Stimulated activated CD8-positive, alpha-beta memory T cell treated with anti-CD3 and anti-CD28 coated beads, Interleukin-4, amount 100 ng/mL, for 48 hours (primary cell): ENCODE data around the gene ASH1L.
"Not testable (repeated sequence)": the region's sequence is repeated elsewhere in the genome, so short reads cannot be mapped to it uniquely, and the experiment has no call there.

Experiments
- DNase-seq: peaks from one replicate; pipeline ENCODE4 v3.0.0-alpha.2; 2020

ASH1L gene

DNA sequence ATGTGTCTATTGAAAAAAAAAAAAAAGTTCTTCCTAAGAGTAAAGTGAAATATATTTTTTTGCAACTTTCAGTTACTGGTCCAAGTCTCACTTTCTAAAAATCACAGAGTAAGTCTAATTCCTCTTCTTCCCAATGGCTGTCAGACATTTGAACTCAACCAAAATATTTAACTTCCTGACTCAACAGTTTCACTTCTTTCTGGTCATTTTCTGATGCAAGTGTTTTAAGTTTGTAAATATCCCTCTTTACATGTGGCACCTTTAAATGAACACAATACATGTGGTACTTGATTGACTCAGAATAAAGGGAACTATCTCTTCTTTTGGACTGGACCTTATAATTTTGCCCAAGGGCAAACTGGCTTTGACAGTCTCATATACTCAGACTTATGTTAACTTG, 76.7 kb downstream of the ASH1L start:
- DNase-seq = no peak

DNA sequence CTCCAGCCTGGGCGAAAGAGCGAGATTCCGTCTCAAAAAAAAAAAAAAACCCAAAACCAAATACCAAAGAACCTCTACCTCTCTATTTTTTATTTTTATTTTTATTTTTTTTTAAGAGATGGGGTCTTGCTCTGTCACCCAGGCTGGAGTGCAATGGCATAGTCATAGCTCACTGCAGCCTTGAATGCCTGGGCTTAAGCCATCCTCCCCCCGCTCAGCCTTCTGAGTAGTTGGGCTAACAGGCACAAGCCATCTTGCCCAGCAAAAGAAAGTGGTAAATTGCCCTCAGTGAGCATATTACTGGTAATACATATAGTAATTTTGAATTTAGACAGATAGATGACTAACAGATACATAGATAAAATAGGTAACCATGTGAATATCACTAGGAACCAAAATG, 77.4 kb downstream of the ASH1L start:
- no peak for DNase-seq

DNA sequence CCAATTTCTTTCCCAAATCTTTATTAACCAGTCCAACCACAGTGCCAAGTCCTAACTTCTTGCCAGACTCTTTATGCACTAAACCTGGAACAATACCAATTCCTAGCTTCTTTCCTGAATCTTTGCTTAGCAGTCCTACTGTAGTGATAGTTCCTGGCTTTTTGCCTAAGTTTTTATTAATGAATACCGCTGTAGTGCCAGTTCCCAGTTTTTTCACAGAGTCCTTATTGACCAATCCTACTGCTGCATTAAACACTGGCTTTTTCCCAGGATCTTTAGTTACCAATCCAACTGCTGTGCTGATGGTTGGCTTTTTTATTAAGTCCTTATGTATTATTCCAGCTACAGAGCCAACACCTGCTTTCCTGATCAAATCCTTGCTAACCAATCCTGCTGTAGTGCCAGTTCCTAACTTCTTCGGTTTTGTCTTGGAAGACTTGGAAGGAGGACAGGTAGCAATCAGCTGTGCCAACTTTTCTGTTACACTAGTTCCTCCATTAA, 80.8 kb downstream of the ASH1L start:
- no peak for DNase-seq

DNA sequence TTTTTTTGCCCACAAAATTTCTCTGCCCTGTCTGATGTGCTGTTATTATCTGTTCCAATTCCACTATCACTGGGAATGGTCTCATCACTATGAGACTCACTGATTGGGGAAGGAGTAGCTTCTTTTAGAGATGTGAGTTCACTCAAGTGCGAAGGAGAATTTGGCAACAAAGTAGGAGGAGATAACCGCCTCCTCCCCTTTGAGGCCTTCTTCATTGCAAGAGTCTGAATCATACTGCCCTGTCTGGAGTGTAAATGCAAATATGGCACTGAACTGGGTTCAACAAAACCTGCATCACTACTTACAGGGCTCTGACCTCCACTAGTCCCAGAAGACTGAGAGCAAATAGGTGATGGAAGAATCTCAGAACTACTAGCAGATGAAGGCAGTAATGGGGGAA, 83.4 kb downstream of the ASH1L start:
- DNase-seq = no peak

DNA sequence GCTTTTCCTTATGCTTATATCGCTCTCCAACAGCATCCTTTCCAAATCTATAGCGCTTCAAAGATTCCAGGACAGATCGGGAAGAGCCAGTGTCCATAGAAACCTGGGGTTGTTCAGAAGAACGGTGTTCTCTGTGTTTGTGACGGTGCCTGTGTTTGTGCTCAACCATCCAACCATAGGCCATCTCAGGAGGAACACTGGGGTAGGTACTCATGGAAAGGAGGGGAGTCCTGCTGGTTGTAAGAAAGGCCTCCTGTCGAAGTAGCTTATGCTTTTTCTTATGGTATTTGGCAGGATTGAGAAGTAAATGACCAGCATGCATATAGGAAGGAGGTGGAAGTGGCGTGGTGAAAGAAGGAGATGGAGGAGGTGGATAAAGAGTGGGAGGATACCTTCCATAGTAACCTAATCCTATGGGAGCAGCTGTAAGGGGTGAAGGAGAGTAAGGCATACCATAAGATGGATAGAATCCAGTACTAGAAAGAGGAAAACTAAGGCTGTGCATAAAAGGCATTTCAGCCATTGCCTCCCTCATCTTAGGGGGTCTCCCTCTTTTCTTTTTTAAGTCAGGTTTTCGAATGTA, 84.2 kb downstream of the ASH1L start:
- DNase-seq = no peak

DNA sequence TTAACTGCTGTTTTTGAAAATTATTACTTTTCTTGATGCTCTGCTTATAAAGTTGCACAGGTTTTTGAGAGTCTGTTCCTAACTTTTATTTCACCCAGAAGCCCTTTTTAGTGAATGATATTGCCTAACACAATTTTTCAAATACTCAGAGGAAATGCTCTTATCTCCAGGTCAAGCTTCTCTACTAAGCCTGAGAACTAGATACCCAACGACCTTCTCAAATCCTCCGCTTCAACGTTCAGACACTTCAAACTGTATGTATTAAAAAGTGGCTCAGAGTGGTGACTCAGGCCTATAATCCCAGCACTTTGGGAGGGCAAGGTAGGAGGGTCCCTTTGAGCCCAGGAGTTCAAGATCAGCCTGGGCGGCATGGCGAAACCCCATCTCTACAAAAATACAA, 88.5 kb downstream of the ASH1L start:
- DNase-seq = no peak

DNA sequence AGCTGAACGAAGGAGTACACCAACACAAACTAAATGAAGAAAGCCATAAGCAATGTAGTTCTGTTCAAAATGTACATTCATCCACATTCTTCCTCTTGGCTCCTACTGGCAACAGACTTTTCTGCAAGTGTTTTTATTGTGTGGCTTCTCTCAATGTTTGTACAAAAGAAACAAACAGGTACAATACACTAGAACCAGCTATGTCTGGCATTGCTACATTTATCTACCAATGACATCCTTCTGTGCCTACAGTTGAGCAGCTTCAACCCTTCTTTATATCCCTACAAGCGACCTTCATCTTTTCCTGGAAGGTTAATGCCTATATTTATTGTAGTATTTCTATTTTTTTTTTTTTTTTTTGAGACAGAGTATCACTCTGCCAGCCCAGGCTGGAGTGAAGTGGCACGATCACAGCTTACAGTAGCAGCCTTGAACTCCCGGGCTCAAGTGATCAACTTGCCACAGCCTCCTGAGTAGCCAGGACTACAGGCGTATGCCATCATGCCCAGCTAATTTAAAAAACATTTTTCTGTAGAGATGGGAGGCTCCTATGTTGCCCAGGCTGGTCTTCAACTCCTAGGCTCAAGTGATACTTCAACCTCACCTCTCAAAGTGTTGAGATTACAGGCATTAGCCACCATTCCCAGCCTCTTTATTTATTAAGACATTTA, 89.3 kb downstream of the ASH1L start:
- no peak for DNase-seq

DNA sequence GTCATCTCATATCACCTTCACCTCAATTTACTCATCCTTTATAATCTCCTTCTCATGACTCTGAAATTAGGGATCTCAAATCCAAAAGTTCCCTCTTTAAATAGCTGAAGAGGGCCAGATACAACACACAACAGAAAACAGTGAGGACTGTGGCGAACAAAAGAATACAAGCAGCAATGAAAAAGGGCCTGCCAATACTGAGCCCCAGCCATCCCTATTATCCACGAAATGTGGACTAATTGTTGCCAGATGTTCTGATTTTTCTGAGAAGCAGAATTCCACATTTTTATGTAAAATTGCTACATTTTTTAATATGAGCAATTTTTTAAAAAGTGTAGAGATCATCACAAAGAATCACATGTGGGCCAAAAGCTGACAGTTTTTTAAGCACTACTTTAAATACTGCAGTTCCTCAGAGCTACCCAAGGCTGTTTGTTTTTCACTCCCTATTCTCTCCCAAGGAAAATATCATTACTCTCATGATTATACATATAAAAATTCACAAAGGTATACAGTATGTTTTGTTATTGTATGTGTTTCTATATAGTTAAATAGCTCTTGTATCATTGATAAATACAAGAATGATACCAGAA, 90.0 kb downstream of the ASH1L start:
- DNase-seq = no peak

DNA sequence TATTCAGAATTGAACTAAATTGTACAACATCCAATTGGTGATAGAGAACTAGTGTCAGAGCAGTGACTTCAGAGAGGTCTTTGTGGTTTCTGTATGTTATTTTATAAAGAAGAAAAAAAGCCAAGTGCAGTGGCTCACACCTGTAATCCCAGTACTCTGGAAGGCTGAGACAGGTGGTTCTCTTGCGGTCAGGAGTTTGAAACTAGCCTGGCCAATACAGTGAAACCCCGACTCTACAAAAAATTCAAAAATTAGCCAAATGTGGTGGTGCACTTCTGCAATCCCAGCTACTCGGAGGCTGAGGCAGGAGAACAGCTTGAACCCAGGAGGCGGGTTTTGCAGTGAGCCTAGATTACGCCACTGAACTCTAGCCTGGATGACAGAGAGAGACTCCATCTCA, 90.7 kb downstream of the ASH1L start:
- DNase-seq = no peak

DNA sequence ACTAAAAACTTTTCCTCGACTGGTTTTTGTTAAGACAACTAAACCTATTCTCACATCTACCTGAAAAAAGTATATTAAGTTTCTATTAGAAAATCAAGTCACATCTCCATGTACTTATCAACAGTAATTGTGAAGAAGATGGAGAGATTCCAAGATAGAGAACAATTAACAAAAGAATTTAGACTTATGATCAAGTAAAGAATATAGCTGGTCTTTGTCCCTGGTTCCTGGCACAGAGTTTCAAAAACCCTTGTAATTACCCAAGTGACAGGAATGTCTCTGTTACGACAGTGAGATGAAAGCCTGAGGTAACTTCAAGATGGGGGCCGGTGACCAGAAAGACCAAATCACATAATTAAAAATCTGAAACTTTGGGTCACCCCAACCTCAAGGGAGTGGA, 91.6 kb downstream of the ASH1L start:
- DNase-seq = no peak

DNA sequence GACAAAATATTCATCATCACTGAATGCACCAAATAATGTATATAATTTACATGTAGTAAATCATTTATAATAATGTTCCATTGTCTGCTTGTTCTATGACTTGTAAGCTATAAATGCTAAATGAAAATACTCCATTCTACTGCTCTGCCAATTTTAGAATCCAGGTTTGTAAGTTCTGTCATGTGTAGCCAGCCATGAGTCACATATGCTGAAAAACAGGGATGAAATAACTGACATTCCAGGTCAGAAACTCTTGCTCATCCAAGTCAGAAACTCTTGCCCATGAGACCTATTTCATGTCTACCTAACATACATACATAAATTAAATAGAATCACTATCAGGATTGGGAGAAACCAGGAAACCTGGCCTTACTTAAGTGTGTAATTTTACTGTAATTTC, 95.6 kb downstream of the ASH1L start:
- DNase-seq = no peak

DNA sequence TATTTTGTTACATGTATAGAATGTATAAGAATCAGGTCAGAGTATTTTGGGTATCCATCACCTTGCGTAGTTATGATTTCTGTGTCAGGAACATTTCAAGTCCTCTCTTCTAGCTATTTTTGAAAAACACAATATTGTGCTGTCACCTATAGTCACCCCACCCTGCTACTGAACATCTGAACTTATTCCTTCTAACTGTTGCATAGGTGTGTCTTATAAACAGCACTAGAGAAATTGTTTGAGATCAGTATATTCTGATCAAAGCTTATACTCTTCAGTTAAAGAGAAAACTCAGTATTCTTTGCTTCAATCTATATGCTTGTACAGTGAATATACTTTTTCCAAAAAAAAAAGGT, 96.0 kb downstream of the ASH1L start:
- DNase-seq = no peak

DNA sequence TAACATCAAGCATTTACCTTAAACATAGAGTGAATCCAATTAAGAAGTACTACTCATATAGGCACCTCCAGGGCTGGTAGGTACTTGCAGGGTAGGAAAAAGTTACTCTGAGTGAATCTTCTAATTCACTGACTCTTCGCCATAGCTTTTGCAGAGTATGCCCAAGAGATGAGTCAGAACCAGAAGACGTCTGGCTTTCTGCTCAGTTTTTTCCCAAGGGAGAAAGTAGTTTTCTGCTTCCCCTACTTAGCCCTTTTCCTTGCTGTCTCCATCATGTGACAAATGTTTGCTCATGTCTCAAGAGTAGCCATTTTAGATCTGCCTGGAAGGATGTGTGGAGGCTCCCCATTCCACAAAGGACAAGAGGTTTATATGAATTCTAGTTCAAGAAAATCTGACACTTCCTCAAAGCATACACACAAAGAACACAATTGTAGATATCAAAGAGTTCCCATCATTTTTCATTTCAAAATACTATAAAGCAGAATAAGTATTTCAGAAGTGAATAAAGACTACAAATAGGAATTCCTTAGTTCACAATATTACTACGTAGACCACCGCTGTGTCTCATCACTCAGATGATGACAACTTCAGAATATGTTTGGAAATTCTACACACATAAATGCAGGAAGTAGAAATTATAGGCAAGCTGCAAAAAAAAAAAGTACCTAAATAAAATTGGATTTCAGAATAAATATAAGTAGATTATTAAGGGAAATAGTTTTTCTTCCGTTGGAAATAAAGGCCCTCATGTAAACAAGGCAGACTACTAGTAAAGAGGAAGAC, 98.5 kb downstream of the ASH1L start:
- DNase-seq = no peak

DNA sequence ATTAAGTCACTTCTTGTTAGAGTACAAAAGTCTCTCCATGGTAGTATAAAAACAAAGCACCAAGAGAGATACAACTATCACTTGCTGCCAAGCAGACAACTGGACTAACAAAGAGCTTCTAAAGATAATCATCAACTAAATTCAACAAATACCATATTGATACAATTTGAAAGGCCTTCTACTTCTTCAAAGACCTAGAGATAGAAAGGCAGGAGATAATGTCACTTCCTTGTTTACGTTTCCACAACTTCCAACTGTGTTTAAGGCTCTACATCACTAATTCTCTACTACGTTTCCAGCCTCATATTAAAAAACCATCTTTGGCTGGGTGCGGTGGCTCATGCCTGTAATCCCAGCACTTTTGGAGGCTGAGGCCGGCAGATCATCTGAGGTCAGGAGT, 104.5 kb downstream of the ASH1L start:
- no peak for DNase-seq

DNA sequence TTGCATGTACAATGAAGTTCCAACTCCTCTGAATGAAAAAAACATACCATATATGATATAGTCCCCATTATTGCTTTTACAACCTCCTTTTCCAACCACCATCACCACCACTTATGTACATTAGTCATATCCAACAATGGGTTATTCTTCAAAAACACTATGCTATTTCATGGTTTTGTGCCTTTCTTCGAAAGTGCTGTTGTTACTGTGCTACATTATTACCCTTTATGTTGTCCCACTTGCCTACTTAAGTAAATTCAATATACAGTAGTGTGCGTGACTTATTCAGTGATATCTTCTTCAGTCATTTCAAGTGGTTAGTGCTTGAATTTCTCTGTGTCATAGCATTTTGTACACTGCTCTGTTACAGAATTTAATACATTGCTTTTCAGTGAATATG, 105.3 kb downstream of the ASH1L start:
- no peak for DNase-seq

DNA sequence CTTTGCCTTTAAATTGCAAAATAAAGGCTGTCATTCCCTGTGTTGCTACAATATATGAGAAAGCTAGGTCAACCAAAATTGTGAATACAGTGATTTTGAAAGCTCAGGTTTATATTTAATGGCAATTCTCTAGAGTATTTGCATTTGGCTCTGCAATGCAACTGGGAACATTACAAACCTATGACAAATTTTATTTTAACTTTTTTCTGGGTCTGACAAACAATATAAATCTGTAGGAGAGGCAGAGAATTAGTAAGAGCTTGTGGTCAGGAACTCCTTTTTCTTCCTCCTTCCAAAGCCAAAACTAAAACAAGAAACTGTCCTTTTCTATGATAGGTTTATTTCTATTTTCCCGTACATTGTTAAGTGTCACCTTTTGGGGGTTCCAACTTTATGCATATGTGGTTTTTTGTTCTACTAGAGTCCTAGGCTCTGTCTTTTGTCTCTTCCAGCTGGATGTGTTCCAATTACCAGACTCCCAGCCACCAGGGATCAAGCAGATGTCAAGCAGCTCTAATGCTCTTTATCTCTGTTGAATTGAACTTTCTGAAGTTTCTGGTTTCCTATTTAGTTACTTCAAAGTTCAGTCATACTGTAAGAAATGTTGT, 106.9 kb downstream of the ASH1L start:
- no peak for DNase-seq

DNA sequence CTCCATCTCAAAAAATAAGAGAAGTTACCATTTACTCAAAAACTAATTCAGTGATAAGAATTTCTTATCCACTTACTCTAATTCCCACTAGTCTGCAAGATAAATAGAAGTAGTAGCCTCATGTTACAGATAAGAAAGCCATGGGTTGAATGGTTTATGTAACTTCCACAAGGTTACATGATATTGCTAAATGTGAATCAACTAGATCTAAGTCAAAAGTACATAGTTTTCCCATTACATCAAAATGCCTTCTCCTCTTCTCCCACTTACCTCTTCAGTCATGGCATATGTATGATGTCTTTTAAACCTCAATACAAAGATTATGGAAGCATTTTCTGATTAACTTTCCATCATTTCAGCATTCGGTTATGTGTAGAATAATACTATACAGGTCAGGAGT, 108.5 kb downstream of the ASH1L start:
- DNase-seq = no peak

DNA sequence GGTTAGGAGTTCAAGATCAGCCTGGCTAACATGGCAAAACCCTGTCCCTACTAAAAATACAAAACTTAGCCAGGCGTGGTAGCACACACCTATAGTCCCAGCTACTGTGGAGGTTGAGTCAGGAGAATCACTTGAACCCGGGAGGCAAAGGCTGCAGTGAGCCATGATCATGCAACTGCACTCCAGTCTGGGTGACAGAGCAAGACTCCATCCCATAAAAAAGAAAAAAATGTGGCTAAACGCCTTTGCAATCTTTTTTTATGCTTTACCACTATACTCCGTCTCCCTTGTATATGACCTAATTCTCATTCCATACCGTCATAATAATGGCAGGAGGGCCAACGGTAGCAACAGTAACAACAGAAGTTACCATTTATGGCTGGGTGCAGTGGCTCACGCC, 109.5 kb downstream of the ASH1L start:
- DNase-seq = no peak

DNA sequence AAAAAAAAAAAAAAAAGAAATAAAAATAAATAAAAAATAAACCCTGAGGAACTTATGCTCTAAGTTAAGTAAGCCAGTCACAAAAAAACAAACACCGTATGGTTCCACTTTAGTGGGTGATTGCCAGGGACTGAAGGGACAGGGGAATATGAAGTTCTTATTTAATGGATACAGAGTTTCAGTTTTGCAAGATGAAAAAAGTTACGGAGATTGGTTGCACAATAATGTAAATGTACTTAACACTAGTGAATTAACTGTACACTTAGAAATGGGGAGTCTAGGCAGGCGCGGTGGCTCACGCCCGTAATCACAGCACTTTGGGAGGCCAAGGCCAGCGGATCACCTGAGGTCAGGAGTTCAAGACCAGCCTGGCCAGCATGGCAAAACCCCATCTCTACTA, 111.4 kb downstream of the ASH1L start:
- DNase-seq = no peak

DNA sequence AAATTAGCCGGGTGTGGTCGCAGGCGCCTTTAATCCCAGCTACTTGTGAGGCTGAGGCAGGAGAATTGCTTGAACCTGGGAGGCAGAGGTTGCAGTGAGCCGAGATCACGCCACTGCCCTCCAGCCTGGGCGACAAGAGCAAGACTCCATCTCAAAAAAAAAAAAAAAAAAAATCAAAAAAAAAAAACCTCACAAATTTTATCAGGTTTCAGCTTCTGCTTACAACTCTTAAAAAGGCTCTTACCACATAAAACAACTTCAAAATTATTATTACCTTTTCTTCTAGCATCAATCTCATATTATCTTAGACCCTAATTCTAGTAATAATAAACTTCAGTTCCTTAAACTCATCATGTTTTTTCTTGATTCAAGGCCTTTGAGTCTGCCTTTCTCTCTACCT, 120.2 kb downstream of the ASH1L start:
- not testable (repeated sequence) for DNase-seq

DNA sequence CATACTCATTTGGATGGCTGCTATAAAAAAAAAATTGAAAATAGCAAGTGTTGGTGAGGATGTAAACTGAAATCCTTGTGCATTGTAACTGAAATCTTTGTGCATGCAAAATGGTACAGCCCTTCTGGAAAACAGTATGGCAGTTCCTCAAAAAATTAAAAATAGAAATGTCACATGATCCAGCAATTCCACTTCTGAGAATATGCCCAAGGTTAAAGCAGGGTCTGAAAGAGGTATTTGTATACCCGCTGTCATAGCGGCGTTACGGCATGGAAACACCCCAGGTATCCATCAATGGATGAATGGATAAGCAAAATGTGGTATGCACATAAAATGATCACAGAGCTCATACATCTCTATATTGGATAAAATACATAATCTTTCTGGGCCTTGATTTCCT, 125.2 kb downstream of the ASH1L start:
- no peak for DNase-seq

DNA sequence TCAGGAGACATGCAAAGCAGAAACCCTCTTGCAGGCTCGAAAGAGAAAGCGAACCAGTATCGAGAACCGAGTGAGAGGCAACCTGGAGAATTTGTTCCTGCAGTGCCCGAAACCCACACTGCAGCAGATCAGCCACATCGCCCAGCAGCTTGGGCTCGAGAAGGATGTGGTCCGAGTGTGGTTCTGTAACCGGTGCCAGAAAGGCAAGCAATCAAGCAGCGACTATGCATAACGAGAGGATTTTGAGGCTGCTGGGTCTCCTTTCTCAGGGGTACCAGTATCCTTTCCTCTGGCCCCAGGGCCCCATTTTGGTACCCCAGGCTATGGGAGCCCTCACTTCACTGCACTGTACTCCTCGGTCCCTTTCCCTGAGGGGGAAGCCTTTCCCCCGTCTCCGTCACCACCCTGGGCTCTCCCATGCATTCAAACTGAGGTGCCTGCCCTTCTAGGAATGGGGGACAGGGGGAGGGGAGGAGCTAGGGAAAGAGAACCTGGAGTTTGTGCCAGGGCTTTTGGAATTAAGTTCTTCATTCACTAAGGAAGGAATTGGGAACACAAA, 128.7 kb downstream of the ASH1L start:
- not testable (repeated sequence) for DNase-seq
